Hypothalamus (tissue), 51 donors: ENCODE measurements around the gene CHST7.

Experiments
- DNase-seq, 51 donors: peaks; one replicate each; lab custom pipeline; 2025; lab: John Stamatoyannopoulos, UW

The CHST7 gene

DNA sequence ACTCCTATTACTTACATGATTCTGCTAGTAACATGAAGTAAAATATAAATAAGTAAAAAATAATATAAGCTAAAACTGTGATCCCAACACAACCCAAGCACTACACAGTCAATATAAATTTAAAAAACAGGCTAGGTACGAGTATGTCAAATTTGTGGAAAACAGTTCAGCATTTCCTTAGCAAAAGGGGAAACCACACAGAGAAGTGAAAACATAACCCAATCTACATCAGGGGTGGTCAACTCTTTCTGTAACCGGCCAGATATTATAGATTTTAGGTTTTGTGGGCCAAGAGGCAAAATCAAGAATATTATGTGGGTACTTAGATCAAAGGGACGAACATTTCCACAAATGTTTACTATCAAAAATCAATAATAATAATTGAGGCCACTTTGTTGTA is 70.1 kb downstream of the CHST7 start:
- DNase-seq = no peak

DNA sequence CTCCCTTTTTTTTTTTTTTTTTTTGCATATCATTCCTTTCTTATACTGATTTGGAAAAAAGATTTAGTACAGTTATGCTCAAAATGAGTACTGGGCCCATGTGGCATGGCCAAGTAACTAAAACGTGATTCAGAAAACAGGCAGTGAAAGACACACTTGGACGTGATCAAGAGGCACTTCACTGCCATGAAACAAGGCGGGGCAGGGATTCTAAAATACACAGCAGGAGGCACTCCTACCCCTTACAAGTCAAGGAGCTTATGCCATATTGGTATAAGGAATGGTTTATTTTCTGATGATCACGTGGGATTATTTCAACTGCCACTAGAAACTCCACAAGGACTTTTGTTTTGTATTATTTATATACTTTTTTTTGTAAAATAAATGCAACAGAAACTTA is 72.0 kb downstream of the CHST7 start:
- no peak for DNase-seq

GRCh38 chrX:46647251-46647650 is 73.7 kb downstream of the CHST7 start:
- no peak for DNase-seq
